K562 (cell line): Measurements from ENCODE around the gene OR4L1. TPM values are rescaled to one million over a fixed set of nuclear protein-coding genes. Genes with fewer than 3 reads are reported as not detected.

Experiments used
- IRF1 ChIP-seq: sonication (generic); formaldehyde crosslinking; IDR thresholded peaks from 2 replicates; pipeline ENCODE4 v1.8.0; 2022; ENCODE audit warnings: missing genetic modification reagents, mild to moderate bottlenecking, borderline replicate concordance
- ZNF318 ChIP-seq, 2 experiments: fragments of 450-650 bp; IDR thresholded peaks; 2 replicates each; pipeline ENCODE4 v1.6.1; 2016; ENCODE audit warnings: mild to moderate bottlenecking in 2 of 2, borderline replicate concordance in 1 of 2, low read depth in 1 of 2, moderate library complexity in 1 of 2
- polyA plus RNA-seq, 8 experiments: library from polyadenylated mRNA; depleted of rRNA in 4 of 8; stranded (reverse) in 5 of 8; unstranded in 3 of 8; fragments of >200 nt; fragmentation: Nextera tagmentation in 2 of 8; fragmentation: Illumina TruSeq in 1 of 8; extraction: Ambion mirVana in 2 of 8; extraction: Trizol in 1 of 8; gene quantifications; 2 replicates each; pipeline versions ENCODE4 v1.2.1 to v1.2.3, GENCODE V29; 2011 to 2014; ENCODE audit warnings: inconsistent platforms in 1 of 8, missing spikeins in 1 of 8
- total RNA-seq, 7 experiments: library from RNA; depleted of rRNA in 6 of 7; stranded (reverse); fragments of >200 nt in 6 of 7; fragmentation: Illumina TruSeq in 2 of 7; extraction: Trizol in 2 of 7; gene quantifications; 2 replicates each; pipeline versions ENCODE4 v1.2.1 to v1.2.3, GENCODE V29; 2011 to 2021; ENCODE audit warnings: low replicate concordance in 1 of 7

Gene OR4L1
- total and polyA plus RNA-seq, 9 of the 15 experiments (the other 6 are each of a cell fraction or from before 2014, with no cell fraction given), result not detected

- TF ChIP-seq ZNF318 (IDR thresholded peaks at IDR 0.05; ENCODE audit: borderline replicate concordance in 1 of 2, low read depth in 1 of 2) (no peak), IRF1 (CRISPR knock-in tag) (no peak)
- TF ChIP-seq, all 486 proteins: peak for 20
These were observed 15.6 kb upstream of the OR4L1 start (continued) for GRCh38 chr14:20044243-20044642.
